Suprapubic skin (tissue), 4 donors: ENCODE data around the gene SELENOI.

Experiments
- CTCF ChIP-seq, 2 donors: fragments of 200-600 bp in 1 of 2; fragments of 450-650 bp in 1 of 2; sonication (generic) in 1 of 2; IDR thresholded peaks; one replicate each; pipeline ENCODE4 v1.5.1; 2016 to 2019; ENCODE audit warnings: antibody characterized with exemption in 2 of 2, mild to moderate bottlenecking in 1 of 2, moderate library complexity in 1 of 2
- EP300 ChIP-seq: sonication (generic); formaldehyde crosslinking; IDR thresholded peaks from one replicate; pipeline ENCODE4 v1.6.1; 2017; ENCODE audit warnings: antibody characterized with exemption
- POLR2AphosphoS5 ChIP-seq, 3 donors: sonication (generic); formaldehyde crosslinking; IDR thresholded peaks; one replicate each; pipeline ENCODE4 v1.6.1; 2017; ENCODE audit warnings: antibody characterized with exemption in 3 of 3

DNA sequence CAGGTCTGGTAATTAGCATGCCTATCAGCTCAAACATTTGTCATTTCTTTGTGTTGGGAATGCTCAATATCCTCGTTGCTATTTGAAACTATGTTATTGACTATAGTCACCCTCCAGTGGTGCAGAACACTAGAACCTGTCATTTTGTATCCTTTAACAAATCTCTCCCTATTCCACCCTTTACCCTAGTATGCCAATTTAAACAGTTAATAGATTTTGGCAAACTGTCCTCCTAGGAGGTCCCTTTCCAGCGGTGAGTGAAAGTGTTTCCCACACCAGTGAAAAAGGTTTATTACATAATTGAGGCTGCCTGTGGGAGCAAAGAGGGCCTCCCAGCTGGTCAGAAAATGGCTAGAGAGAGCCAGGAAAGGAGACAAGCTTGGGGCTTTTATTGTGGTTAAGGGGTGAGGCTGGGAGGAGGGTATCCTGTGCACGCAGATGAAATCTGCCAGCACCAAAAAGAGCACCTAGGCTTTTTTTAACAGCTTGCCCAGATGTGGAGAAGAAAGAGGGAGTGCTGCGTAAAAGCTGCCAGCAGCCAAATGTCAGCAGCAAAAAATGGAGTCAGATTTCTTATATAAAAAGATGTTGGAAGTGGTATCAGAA, 53.9 kb downstream of the SELENOI start:
- no peak for TF ChIP-seq CTCF (IDR thresholded peaks at IDR 0.05)
- TF ChIP-seq EP300: no peak
- TF ChIP-seq POLR2AphosphoS5 (IDR thresholded peaks at IDR 0.05): no peak
